DND-41 (cell line): ENCODE data around the gene PSRC1.

ENCODE experiments used
- ATAC-seq: fragments of 200-7000 bp; cut with Tn5 transposase; 3 replicates; pipeline ENCODE4 v1.9.1; 2021; ENCODE audit warnings: low read depth; ENCODE audit not compliant: insufficient read depth
- DNase-seq: peaks from one replicate; pipeline ENCODE4 v3.0.0-alpha.2; 2020
- H2AFZ ChIP-seq: 2 replicates; pipeline ENCODE4 v1.6.0; 2012; ENCODE audit warnings: low read depth, low read length
- H3K27ac ChIP-seq: 2 replicates; pipeline ENCODE4 v1.5.1; 2012; ENCODE audit warnings: low read length, inconsistent platforms
- H3K27me3 ChIP-seq: fragments of 200-600 bp; sonication (generic); 2 replicates; pipeline ENCODE4 v1.6.0; 2012; ENCODE audit warnings: low read length, mild to moderate bottlenecking, inconsistent platforms; ENCODE audit not compliant: insufficient read depth, poor library complexity
- H3K36me3 ChIP-seq: 2 replicates; pipeline ENCODE4 v1.5.1; 2012; ENCODE audit warnings: low read length, inconsistent platforms; ENCODE audit not compliant: insufficient read depth
- H3K4me1 ChIP-seq: 2 replicates; pipeline ENCODE4 v1.5.1; 2012; ENCODE audit warnings: mild to moderate bottlenecking, low read length; ENCODE audit not compliant: insufficient read depth
- H3K4me2 ChIP-seq: 2 replicates; pipeline ENCODE4 v1.6.0; 2012; ENCODE audit warnings: mild to moderate bottlenecking, moderate library complexity, low read length, inconsistent platforms; ENCODE audit not compliant: insufficient read depth
- H3K4me3 ChIP-seq, 2 experiments: fragments of 200-600 bp in 1 of 2; shearing (Covaris generic) in 1 of 2; 2 replicates each; pipeline ENCODE4 v1.5.1; 2012 to 2016; ENCODE audit warnings: inconsistent platforms in 2 of 2, low read length in 2 of 2, mild to moderate bottlenecking in 2 of 2, low read depth in 1 of 2, moderate library complexity in 1 of 2
- H3K79me2 ChIP-seq: 2 replicates; pipeline ENCODE4 v1.6.0; 2012; ENCODE audit warnings: low read length, inconsistent platforms; ENCODE audit not compliant: insufficient read depth
- H3K9ac ChIP-seq: 2 replicates; pipeline ENCODE4 v1.6.0; 2012; ENCODE audit warnings: low read depth, mild to moderate bottlenecking, inconsistent platforms, low read length, moderate library complexity
- H3K9me3 ChIP-seq: 2 replicates; pipeline ENCODE4 v1.5.1; 2012; ENCODE audit warnings: low read length, moderate library complexity, mild to moderate bottlenecking, inconsistent platforms; ENCODE audit not compliant: insufficient read depth, severe bottlenecking
- H4K20me1 ChIP-seq: 2 replicates; pipeline ENCODE4 v1.6.0; 2012; ENCODE audit warnings: low read length; ENCODE audit not compliant: insufficient read depth
- CTCF ChIP-seq: IDR thresholded peaks from 2 replicates; pipeline ENCODE4 v1.5.1; 2012; ENCODE audit warnings: borderline replicate concordance, low read length, moderate library complexity, mild to moderate bottlenecking; ENCODE audit not compliant: poor library complexity, severe bottlenecking; ENCODE audit errors: extremely low read depth
- EZH2 ChIP-seq: IDR thresholded peaks from 3 replicates; pipeline ENCODE4 v1.6.1; 2012; ENCODE audit warnings: borderline replicate concordance, low read depth, mild to moderate bottlenecking, moderate library complexity, low read length, inconsistent platforms; ENCODE audit not compliant: severe bottlenecking

PSRC1 gene

DNA sequence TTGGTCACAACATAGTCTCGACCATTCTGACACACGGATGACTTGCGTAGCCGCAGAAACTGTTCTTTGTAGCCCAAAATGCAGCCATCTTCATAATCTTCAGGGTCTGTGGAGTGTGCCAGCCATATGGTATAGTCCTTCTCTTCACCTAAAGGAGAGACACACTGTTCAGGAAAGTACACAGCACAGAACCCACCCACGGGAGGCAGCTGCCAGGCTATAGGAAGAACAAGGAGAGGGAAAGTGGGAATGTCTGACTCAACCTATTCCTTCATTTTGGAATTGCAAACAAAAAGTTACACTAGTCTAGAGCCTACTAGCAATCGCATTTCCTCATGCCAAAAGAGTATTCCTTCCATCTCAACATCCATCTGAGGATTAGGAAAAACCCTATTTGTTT lies 40.0 kb upstream of the PSRC1 start:
- Histone ChIP-seq H2AFZ (no peak overlapping the region), H3K27ac (no peak overlapping the region), H3K79me2 (no peaks in the 10 kb centered on the region), H3K9ac (no peak overlapping the region), H3K4me1 (no peaks in the 10 kb centered on the region), H3K4me2 (no peak overlapping the region), H3K4me3 (no peak overlapping the region), H4K20me1 (no peaks in the 10 kb centered on the region), H3K9me3 (no peaks in the 10 kb centered on the region), H3K27me3 (no peaks in the 10 kb centered on the region), H3K36me3 (peaks cover 86% of the 10 kb centered on the region)
- ATAC-seq (no peak), DNase-seq (no peak)
- TF ChIP-seq CTCF (no peak), EZH2 (no peak)

DNA sequence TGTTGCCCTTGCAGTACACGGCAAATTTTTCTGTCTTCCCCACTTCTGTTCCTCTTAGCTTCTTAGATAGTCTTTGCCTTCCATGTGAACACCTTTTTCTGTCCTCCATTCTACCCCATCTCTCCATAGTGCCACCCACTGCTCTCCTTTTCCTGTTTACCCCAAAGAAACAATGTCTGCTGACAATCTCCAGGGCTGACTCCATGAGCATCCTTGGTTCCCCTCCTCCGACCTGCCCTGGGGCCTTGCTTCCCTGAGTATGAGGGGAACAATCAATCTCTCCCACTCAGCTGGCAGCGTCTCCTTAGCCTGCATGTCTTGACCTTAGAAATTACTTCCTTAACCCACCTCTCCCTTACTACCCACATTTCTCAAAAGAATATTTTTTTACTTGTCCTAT lies 36.2 kb upstream of the PSRC1 start:
- DNase-seq (no peak), ATAC-seq (no peak)
- Histone ChIP-seq H3K9me3 (no peaks in the 10 kb centered on the region), H3K79me2 (no peaks in the 10 kb centered on the region), H4K20me1 (no peaks in the 10 kb centered on the region), H3K27me3 (no peaks in the 10 kb centered on the region), H3K27ac (no peak overlapping the region), H3K36me3 (peaks cover 85% of the 10 kb centered on the region), H3K9ac (no peak overlapping the region), H3K4me2 (no peak overlapping the region), H2AFZ (no peak overlapping the region), H3K4me3 (no peak overlapping the region), H3K4me1 (no peaks in the 10 kb centered on the region)
- TF ChIP-seq EZH2 = no peak
- no peak for TF ChIP-seq CTCF

- no peaks in the 10 kb centered on the region for H3K9me3 ChIP-seq
- H3K27ac ChIP-seq = no peak overlapping the region
- ATAC-seq (no peak), DNase-seq (no peak)
- H3K79me2 ChIP-seq = no peaks in the 10 kb centered on the region
- peaks cover 67% of the 10 kb centered on the region for H3K36me3 ChIP-seq
- H3K27me3 ChIP-seq = no peaks in the 10 kb centered on the region
- H3K4me3 ChIP-seq = no peak overlapping the region
- no peak overlapping the region for H3K9ac ChIP-seq
- no peak overlapping the region for H3K4me2 ChIP-seq
- no peak overlapping the region for H2AFZ ChIP-seq
- H4K20me1 ChIP-seq = no peaks in the 10 kb centered on the region
- TF ChIP-seq CTCF = no peak
- TF ChIP-seq EZH2 = no peak
- H3K4me1 ChIP-seq = no peaks in the 10 kb centered on the region
Measured at GRCh38 chr1:109316506-109316905, 33.6 kb upstream of the PSRC1 start.

DNA sequence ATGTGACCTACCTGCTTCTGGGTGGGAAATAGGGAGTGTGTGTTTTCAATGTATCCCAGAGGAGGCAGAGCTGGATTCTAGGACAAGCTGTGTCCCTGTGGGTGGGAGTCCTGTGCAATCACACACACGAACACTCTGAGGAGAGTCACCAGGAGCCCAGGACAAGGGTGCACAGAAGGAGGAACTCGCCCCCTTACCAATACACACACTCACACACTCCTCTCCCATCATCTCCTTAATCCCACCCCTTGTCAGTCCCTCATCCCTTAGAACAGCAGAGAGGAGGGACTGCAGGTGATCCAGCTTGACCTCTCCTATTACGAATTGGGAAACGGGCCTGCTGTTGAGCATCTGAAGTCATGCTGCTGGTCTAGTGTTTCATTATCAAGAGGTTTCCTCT lies 32.3 kb upstream of the PSRC1 start:
- no peaks in the 10 kb centered on the region for H4K20me1 ChIP-seq
- TF ChIP-seq EZH2 (no peak), CTCF (no peak)
- no peak for DNase-seq
- no peak overlapping the region for H3K4me2 ChIP-seq
- no peaks in the 10 kb centered on the region for H3K9me3 ChIP-seq
- H3K4me1 ChIP-seq = no peaks in the 10 kb centered on the region
- H3K79me2 ChIP-seq = no peaks in the 10 kb centered on the region
- no peaks in the 10 kb centered on the region for H3K27me3 ChIP-seq
- ATAC-seq = no peak
- H3K4me3 ChIP-seq = no peak overlapping the region
- no peak overlapping the region for H2AFZ ChIP-seq
- H3K27ac ChIP-seq = no peak overlapping the region
- no peak overlapping the region for H3K9ac ChIP-seq
- H3K36me3 ChIP-seq = peaks cover 55% of the 10 kb centered on the region
